HG02943 (cell line): ENCODE data around the gene AK8.

ENCODE experiments used
- ATAC-seq: cut with Tn5 transposase; IDR thresholded peaks from one replicate; pipeline ENCODE4 v1.9.1; 2021; ENCODE audit warnings: mild to moderate bottlenecking, low read depth, moderate library complexity; ENCODE audit not compliant: unreplicated experiment

The AK8 gene

GRCh38 chr9:132802121-132802795, 75.8 kb downstream of the AK8 start:
- no peak for ATAC-seq

- ATAC-seq, result no peak
These were observed 76.4 kb downstream of the AK8 start for GRCh38 chr9:132801659-132802058.

GRCh38 chr9:132800038-132800648, 77.9 kb downstream of the AK8 start:
- ATAC-seq, result no peak

GRCh38 chr9:132798817-132799790, 79.0 kb downstream of the AK8 start:
- ATAC-seq, result no peak

- no peak for ATAC-seq
These were observed 80.0 kb downstream of the AK8 start for GRCh38 chr9:132797861-132798659.

- no peak for ATAC-seq
These were observed 82.4 kb downstream of the AK8 start for GRCh38 chr9:132795511-132796303.

GRCh38 chr9:132794730-132795380, 83.2 kb downstream of the AK8 start:
- no peak for ATAC-seq

- no peak for ATAC-seq
These were observed 84.2 kb downstream of the AK8 start for GRCh38 chr9:132793606-132794580.

- no peak for ATAC-seq
These were observed 85.5 kb downstream of the AK8 start for GRCh38 chr9:132792547-132792946.

- ATAC-seq, result no peak
These were observed 86.3 kb downstream of the AK8 start for GRCh38 chr9:132791699-132792240.

- ATAC-seq, result no peak
These were observed 88.4 kb downstream of the AK8 start for GRCh38 chr9:132789719-132790118.

GRCh38 chr9:132788378-132788777, 89.7 kb downstream of the AK8 start:
- ATAC-seq, result no peak

- no peak for ATAC-seq
These were observed 90.3 kb downstream of the AK8 start for GRCh38 chr9:132787748-132788159.

GRCh38 chr9:132784286-132784830, 93.7 kb downstream of the AK8 start:
- ATAC-seq, result no peak

- ATAC-seq, result no peak
These were observed 95.1 kb downstream of the AK8 start for GRCh38 chr9:132783006-132783405.

- ATAC-seq, result no peak
These were observed 96.0 kb downstream of the AK8 start for GRCh38 chr9:132782037-132782436.

- no peak for ATAC-seq
These were observed 97.7 kb downstream of the AK8 start for GRCh38 chr9:132780230-132781007.
